Thoracic aorta (tissue), 2 donors: Measurements from ENCODE around the gene NPFFR2. TPM values are rescaled to one million over a fixed set of nuclear protein-coding genes. Genes with fewer than 3 reads are reported as not detected.

ENCODE experiments used
- ATAC-seq: fragments of 150-250 bp; one replicate; pipeline ENCODE4 v1.8.0; 2017; ENCODE audit warnings: low read depth; ENCODE audit not compliant: insufficient number of reproducible peaks, low FRiP score
- DNase-seq: peaks from one replicate; pipeline ENCODE4 v3.0.0-alpha.2; 2020; ENCODE audit warnings: low spot score
- H3K27ac ChIP-seq, 2 donors: fragments of 200-600 bp; sonication (generic); 1 replicate in 1 of 2; 2 replicates in 1 of 2; pipeline ENCODE4 v1.5.1; 2016; ENCODE audit warnings: mild to moderate bottlenecking in 2 of 2, moderate library complexity in 2 of 2
- H3K27me3 ChIP-seq: fragments of 200-600 bp; sonication (generic); replicated peaks from 2 replicates; pipeline ENCODE4 v1.6.0; 2016; ENCODE audit warnings: mild to moderate bottlenecking; ENCODE audit not compliant: insufficient read depth
- H3K36me3 ChIP-seq: fragments of 200-600 bp; sonication (generic); one replicate; pipeline ENCODE4 v1.5.1; 2016
- H3K4me1 ChIP-seq, 2 donors: fragments of 200-600 bp; sonication (generic); 1 replicate in 1 of 2; 2 replicates in 1 of 2; pipeline versions ENCODE4 v1.5.1 to v1.6.0; 2016; ENCODE audit warnings: low read depth in 2 of 2, mild to moderate bottlenecking in 1 of 2; ENCODE audit not compliant: control insufficient read depth in 1 of 2
- H3K4me3 ChIP-seq: fragments of 200-600 bp; sonication (generic); 2 replicates; pipeline ENCODE4 v1.5.1; 2016; ENCODE audit warnings: mild to moderate bottlenecking
- H3K9me3 ChIP-seq: fragments of 200-600 bp; sonication (generic); 2 replicates; pipeline ENCODE4 v1.5.1; 2016
- CTCF ChIP-seq: fragments of 200-600 bp; sonication (generic); IDR thresholded peaks from one replicate; pipeline ENCODE4 v1.5.1; 2019; ENCODE audit warnings: antibody characterized with exemption
- total RNA-seq, 2 donors: library from RNA; depleted of rRNA; stranded (reverse); fragments of >200 nt; gene quantifications; one replicate each; pipeline versions ENCODE4 v1.1.0 to v1.2.3, GENCODE V29; 2016

NPFFR2 gene
- total RNA-seq, 2 donors from 2014 or later, result 1.3 TPM; not detected in 1

DNA sequence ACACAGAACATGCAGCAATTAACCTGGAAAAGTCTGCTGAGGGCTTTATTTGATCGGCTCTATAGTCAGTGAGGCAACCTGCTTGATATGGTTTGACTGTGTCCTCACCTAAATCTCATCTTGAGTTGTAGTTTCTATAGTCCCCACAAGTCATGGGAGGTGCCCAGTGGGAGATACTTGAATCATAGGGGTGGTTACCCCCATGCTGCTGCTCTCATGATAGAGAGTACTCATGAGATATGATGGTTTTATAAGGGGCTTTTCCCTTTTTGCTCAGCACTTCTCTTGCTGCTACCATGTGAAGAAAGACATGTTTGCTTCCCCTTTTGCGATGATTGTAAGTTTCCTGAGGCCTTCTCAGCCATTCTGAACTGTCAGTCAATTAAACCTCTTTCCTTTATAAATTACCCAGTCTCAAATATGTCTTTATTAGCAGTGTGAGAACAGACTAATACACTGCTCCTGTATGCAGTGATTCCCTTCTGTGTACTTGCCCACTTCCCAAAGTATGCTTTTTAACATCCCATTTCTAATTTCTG, 78.2 kb downstream of the NPFFR2 start:
- no peaks in the 10 kb centered on the region for H3K4me1 ChIP-seq
- ATAC-seq (no peak), DNase-seq (no peak)
- H3K27me3 ChIP-seq, result no peaks in the 10 kb centered on the region
- H3K4me3 ChIP-seq, result no peak overlapping the region
- no peak overlapping the region for H3K27ac ChIP-seq
- H3K36me3 ChIP-seq, result no peaks in the 10 kb centered on the region
- no peaks in the 10 kb centered on the region for H3K9me3 ChIP-seq
- TF ChIP-seq CTCF, result no peak

DNA sequence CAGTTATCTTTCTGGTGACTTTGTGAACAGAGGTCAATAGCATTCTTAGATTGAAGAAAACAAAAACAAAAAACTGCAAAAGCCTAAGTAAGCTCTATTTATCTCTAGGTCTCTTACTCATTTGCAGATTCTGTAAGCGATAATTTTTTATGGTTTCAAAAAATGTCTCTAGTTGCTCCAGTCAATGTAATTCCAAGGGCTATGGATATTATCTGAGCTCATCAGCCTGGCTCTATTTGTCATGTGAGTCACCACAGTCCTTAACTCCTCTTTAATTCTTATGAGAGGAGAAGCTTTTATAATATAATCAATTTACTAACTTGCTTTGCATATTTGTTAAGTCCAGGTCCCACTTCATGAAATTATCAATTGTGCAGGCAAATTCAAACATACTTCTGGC, 79.1 kb downstream of the NPFFR2 start:
- Histone ChIP-seq H3K9me3 (no peaks in the 10 kb centered on the region), H3K36me3 (no peaks in the 10 kb centered on the region), H3K4me1 (no peaks in the 10 kb centered on the region), H3K27me3 (no peaks in the 10 kb centered on the region), H3K27ac (no peak overlapping the region), H3K4me3 (no peak overlapping the region)
- no peak for ATAC-seq
- DNase-seq, result no peak
- TF ChIP-seq CTCF, result no peak

DNA sequence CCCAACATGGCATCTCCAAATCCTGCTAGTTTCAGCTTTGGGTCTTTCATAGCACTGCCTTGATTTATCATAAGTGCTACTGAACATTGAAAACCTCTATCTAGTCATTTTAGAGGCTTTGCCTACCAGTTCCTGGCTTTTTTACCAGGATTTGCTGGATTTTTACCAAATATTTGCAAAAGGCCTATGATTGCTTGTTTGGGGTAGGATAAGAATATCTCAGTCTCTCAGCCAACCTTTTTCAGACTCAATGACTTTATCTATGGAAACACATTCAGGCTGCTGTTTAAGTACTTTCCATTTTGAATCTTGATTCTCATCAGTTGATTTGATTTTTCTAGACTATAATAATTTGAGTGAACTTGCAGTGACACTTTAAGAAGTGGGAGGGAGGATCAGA, 80.1 kb downstream of the NPFFR2 start:
- Histone ChIP-seq H3K4me3 (no peak overlapping the region), H3K36me3 (no peaks in the 10 kb centered on the region), H3K4me1 (no peaks in the 10 kb centered on the region), H3K9me3 (no peaks in the 10 kb centered on the region), H3K27me3 (no peaks in the 10 kb centered on the region), H3K27ac (no peak overlapping the region)
- TF ChIP-seq CTCF, result no peak
- DNase-seq (no peak), ATAC-seq (no peak)

GRCh38 chr4:72112514-72113156, 80.8 kb downstream of the NPFFR2 start:
- Histone ChIP-seq H3K36me3 (no peaks in the 10 kb centered on the region), H3K4me1 (no peaks in the 10 kb centered on the region), H3K4me3 (no peak overlapping the region), H3K9me3 (no peaks in the 10 kb centered on the region), H3K27me3 (no peaks in the 10 kb centered on the region), H3K27ac (no peak overlapping the region)
- ATAC-seq (no peak), DNase-seq (no peak)
- TF ChIP-seq CTCF, result no peak

DNA sequence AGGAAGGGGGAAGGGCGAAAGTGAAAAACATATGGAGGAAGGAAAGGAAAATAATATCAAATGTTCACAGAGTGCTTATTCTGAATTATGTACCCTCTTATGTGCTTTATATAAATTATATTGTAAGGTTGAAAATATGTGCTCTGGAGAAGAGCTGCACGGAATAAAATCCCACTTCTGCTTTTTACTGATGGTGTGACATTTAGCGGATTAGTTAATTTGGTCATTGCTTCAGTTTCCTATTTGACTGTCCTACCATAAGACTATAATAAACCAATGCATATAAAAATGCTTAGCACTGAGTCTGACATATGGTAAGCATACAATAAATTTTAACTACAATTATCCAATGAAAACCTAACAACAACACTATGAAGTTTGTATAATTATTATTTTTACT, 86.2 kb downstream of the NPFFR2 start:
- no peaks in the 10 kb centered on the region for H3K36me3 ChIP-seq
- no peaks in the 10 kb centered on the region for H3K27me3 ChIP-seq
- ATAC-seq, result no peak
- H3K4me3 ChIP-seq, result no peak overlapping the region
- TF ChIP-seq CTCF, result no peak
- no peaks in the 10 kb centered on the region for H3K9me3 ChIP-seq
- H3K27ac ChIP-seq, result no peak overlapping the region
- no peak for DNase-seq
- H3K4me1 ChIP-seq, result no peaks in the 10 kb centered on the region
